CD1c-positive myeloid dendritic cell (primary cell): ENCODE measurements around the gene TRAF3.
"Not testable (repeated sequence)": the region's sequence is repeated elsewhere in the genome, so short reads cannot be mapped to it uniquely, and the experiment has no call there.

ENCODE experiments used
- DNase-seq: peaks from one replicate; pipeline ENCODE4 v3.0.0-alpha.2; 2016; ENCODE audit errors: extremely low spot score

TRAF3 gene

DNA sequence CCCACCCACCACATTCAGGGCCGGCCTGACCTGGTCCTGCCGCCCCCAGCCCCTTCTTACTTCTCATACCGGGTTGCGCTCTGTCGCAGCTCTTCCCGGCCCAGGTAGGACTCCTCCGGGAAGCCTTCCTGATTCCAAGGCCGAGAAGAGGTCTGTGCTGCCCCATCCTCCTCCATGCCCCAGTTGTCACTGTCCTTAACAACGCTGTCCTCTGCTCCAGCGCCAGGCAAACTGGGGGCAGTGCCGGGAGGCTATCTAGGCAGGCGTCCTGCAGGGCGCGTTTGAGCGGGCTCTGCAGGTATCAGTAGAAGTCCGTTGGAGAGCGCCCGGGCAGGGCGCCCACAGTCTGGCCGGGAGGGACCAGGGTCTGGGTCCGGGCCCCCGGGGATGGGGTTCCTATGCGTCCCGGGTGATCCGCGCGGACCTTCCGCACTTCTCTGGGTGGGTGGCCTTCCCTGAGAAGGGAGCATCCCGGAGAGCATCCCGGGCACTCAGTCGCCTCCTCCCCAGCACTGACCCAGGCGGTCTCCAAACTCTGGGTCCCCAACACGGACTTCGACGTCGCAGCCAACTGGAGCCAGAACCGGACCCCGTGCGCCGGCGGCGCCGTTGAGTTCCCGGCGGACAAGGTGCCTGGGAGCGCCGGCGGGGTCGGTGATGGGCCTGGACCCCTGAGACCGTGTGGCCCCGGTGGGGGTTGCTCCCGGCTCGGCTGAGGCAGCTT is 146.1 kb downstream of the TRAF3 start:
- no peak for DNase-seq

DNA sequence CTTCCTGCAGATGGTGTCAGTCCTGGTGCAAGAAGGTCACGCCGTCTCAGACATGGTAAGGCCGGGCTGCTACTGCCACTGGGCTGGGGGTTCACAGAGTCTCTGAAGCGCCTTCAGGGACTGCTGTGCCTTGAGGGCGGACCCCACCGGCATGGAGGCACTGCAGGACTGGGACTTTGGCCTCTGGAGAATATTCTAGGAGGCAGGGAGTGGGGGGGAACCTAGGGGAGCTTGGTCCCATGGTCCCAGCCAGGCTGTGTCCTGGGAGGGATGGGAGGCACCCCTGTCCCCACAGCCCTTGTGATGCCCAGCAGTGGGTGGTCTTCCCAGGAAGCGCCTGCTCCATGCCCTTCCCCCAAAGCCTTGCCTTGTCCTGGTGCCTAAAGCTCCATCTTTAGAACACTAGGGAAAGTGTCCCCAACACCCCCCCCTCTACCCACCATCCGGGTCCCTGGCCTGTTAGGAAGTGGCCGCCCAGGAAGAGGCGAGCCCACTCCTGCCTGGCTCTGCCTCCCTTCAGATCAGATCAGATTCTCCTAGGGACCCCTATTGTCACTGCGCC is 146.8 kb downstream of the TRAF3 start:
- no peak for DNase-seq

DNA sequence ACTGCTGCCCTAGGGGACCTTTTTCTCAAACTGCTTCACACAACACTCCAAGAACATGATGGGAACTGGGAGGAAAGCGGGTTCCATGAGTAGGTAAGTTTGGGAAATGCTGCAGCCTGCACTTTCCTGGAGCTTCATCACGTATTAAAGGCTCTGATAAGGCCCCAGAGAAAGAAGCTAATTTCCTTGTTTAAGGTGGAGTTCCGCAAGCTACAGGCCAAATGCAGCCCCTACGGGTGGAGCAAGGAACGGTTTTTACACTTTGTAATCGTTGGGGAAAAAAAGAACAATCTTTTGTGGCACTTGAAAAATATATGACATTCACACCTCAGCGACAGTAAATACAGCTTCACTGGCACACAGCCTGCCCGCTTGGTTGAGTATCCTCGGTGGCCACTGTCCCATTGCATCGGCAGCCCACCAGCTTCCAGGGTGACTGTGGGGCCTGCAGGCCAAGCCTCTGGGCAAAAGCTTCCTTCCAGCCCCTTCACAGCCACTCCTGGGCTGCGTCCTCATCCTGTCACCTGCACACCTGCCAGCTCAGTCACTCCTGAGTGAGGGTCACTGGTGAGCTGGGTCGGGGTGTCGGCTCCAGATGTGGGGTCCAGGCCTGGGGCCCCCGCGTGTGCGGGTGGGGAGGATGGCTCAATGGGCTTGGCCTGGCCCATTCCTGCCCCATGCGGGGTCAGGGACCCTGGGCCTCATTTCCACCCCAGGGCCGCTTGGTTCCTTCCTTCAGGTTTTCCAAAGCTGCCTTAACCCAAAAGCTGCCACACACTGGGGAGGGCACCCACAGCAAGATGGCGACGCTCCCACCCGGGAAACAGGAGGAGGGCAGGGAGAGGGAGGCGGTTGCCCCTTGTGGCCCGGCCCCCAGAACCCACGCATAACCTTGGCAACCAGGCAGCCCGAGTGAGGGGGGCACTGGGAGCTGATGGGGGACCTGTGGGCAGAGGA is 147.7 kb downstream of the TRAF3 start:
- no peak for DNase-seq

GRCh38 chr14:102925646-102926045 is 148.4 kb downstream of the TRAF3 start:
- no peak for DNase-seq

DNA sequence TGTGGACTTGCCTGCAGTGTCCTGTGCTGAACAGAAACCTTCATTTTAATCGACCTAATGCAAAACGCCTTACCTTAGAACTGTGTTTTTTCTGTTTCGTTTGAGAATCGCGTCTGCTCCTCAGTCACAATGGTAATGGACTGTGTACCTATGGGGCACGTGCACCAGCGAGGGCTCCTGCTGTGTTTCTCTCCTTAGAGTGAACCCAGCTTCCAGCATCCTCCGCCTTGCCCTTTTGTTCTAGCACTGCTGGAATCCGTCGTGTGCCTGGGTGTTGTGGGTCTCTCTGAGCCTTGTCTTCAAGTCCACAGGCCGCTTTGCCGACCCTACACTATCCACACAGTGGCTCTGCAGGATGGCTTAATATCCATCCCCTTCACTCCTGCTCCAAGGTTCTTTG is 148.9 kb downstream of the TRAF3 start:
- no peak for DNase-seq

GRCh38 chr14:102926840-102927239 is 149.6 kb downstream of the TRAF3 start:
- not testable (repeated sequence) for DNase-seq

DNA sequence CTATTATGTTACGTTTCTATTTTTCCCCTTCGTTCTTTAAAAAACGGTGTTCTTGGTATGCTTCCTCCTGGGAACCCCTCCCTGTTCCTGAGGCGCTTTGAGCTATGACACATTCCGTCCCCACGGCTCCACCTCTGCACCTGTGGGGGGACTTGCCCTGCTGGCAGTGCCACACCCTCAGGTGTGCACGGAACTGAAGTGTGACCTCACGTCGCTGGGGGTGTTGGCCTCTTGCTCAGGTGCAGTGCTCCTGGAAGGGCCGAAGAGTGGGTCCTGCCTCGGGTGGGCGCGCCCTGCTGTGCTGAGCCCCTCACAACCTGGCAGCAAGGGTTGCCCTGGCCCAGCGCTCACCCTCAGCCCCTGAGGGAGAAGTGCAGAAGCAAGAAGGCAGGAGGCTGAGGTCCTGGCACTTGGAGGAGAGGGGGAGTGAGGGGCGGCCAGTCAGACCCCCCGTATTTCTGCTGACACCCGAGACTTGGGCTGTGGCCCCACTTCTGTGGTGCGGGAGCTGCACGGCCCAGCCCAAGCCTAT is 150.2 kb downstream of the TRAF3 start:
- DNase-seq, result no peak

DNA sequence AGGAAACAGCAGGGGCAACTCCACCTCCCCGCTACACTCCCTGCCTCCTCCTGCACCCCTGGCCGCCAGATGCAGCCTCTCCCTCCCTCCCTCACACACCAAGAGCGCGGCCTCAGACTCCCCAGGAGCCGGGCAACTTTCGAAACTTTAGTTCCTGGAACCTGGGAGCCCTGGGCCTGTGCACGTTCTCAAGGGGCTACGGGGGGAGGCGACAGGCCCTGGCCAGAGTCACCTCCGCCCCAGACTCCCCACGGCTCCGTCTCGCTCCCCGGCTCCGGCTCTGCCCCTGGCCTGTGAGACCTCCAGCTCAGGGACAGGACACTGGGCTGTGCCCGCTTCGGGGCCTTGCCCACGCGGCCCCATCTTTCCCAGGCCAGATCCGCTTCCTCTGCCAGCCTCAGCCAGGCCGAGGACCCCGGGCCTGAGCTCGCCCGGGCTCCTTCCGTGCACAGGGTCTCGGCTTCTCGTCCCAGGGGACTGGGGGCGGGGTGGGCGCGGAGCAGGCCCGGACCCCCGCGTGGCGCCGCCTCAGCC is 150.7 kb downstream of the TRAF3 start:
- DNase-seq, result peak; percentile 22

DNA sequence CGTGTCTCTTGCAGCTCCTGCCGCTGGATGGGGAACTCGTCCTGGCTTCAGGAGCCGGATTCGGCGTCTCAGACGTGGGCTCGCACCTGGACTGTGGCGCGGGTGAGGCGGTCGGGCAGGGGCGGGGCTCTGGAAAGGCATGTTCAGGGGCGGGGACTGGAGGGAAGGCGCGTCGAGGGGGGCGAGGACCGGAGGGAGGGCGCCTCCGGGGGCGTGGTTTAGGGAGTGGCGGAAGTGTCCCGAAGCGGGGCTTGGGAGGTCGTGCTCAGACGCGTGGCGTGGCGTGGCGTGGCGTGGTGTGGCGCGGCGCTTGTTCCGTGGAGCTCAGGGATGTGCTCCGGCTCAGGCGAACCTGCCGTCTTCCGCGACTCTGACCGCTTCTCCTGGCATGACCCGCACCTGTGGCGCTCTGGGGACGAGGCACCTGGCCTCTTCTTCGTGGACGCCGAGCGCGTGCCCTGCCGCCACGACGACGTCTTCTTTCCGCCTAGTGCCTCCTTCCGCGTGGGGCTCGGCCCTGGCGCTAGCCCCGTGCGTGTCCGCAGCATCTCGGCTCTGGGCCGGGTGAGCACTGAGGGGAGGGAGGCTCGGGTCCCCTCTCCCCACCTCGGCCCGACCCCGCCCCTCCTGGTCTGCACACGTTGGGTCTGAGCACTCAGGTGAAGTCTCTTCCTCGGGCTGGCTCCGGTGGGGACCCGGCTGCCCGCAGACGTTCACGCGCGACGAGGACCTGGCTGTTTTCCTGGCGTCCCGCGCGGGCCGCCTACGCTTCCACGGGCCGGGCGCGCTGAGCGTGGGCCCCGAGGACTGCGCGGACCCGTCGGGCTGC is 151.4 kb downstream of the TRAF3 start:
- peak; percentile 59 for DNase-seq

GRCh38 chr14:102929241-102930137 is 152.2 kb downstream of the TRAF3 start:
- DNase-seq, result no peak

- no peak for DNase-seq
Measured at GRCh38 chr14:102930138-102930752, 153.0 kb downstream of the TRAF3 start.

GRCh38 chr14:102930753-102931579 is 153.7 kb downstream of the TRAF3 start:
- DNase-seq, result peak; percentile 12

- no peak for DNase-seq
Measured at GRCh38 chr14:102931580-102932285, 154.5 kb downstream of the TRAF3 start.

GRCh38 chr14:102932484-102933248 is 155.4 kb downstream of the TRAF3 start:
- no peak for DNase-seq

DNA sequence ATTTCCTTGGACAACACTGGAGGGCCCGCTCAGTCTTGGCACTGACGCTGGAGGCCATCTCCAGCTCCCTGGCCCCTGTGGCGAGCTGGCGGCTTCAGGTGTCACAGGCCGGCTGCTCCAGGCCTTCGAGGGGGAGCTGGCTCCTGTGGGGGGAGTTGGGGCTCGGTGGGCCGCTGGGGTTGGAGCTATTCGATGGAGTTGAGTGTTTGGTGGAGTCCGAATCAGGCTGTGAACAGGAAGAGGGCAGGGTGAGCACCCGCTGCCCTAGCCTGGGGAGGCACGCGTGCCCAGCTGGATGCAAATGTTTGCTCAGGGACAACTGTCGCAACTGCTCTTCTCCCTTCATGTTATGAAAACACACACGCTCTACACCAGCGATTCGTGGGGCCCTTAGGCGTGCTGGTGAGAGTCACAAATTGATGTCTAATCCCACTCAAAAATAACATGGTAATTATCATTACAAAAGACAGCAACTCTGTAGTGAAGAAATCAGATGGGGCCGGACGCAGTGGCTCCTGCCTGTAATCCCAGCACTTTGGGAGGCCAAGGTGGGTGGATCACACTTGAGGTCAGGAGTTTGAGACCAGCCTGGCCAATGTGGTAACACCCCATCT is 156.5 kb downstream of the TRAF3 start:
- DNase-seq, result no peak

DNA sequence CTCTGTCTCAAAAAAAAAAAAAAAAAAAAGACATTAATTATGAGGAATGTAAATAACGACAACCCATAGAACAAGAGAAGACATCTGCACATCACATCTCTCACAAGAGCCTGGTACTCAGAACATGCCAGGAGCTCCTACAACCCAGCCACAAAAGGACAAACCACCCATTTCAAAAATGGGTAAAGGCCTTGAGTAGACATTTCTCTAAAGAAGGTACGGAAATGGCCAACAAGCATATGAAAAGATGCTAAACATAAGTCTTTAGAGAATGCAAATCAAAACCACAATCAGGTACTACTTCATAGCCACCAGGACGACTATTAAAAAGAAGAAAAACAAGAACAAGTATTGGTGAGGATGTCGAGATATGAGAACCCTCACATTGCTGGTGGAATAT is 158.5 kb downstream of the TRAF3 start:
- DNase-seq, result no peak
